Activated CD4-positive, alpha-beta memory T cell treated with anti-CD3 and anti-CD28 coated beads, Interleukin-2, amount 10 ng/mL, durations not matched to agents 7 days and 5 days (primary cell): ENCODE measurements around the gene CYP4V2. TPM values are rescaled to one million over a fixed set of nuclear protein-coding genes. Genes with fewer than 3 reads are reported as not detected.
"Not testable (repeated sequence)": the region's sequence is repeated elsewhere in the genome, so short reads cannot be mapped to it uniquely, and the experiment has no call there.

Experiments
- CTCF ChIA-PET: fragments of 350-600 bp; sonication (Branson Sonifier 250); formaldehyde crosslinking; loops from one replicate; lab custom pipeline; 2021; ENCODE audit warnings: antibody characterized with exemption, inconsistent platforms; lab: Charles Lee
- POLR2A ChIA-PET: fragments of 350-600 bp; sonication (Branson Sonifier 250); formaldehyde crosslinking; loops from one replicate; lab custom pipeline; 2021; ENCODE audit warnings: antibody characterized with exemption; lab: Charles Lee
- DNase-seq: peaks from one replicate; pipeline ENCODE4 v3.0.0-alpha.2; 2020
- H3K27ac Mint-ChIP-seq: one replicate; pipeline ENCODE4 v1.8.0; 2021; ENCODE audit warnings: mild to moderate bottlenecking, mixed read lengths
- H3K27me3 Mint-ChIP-seq: one replicate; pipeline ENCODE4 v1.8.0; 2021; ENCODE audit warnings: mixed read lengths
- H3K36me3 Mint-ChIP-seq: one replicate; pipeline ENCODE4 v1.8.0; 2021; ENCODE audit warnings: low read depth, mixed read lengths
- H3K4me1 Mint-ChIP-seq: one replicate; pipeline ENCODE4 v1.8.0; 2021; ENCODE audit warnings: mixed read lengths
- H3K4me3 Mint-ChIP-seq: one replicate; pipeline ENCODE4 v1.8.0; 2021; ENCODE audit warnings: mild to moderate bottlenecking, mixed read lengths
- H3K9me3 Mint-ChIP-seq: one replicate; pipeline ENCODE4 v1.8.0; 2021; ENCODE audit warnings: mixed read lengths
- total RNA-seq, 2 experiments: library from RNA; stranded (reverse); gene quantifications; one replicate each; pipeline ENCODE4 v1.2.3, GENCODE V29; 2021

The CYP4V2 gene
- total RNA-seq, 2 experiments from 2014 or later: 10.0 to 10.9 TPM

- H3K4me1 Mint-ChIP-seq: no peaks in the 10 kb centered on the region
- H3K27ac Mint-ChIP-seq: no peak overlapping the region
- H3K9me3 Mint-ChIP-seq: no peaks in the 10 kb centered on the region
- POLR2A ChIA-PET: no interaction called here
- CTCF ChIA-PET: no interaction called here
- no peaks in the 10 kb centered on the region for H3K36me3 Mint-ChIP-seq
- H3K4me3 Mint-ChIP-seq: no peak overlapping the region
- no peaks in the 10 kb centered on the region for H3K27me3 Mint-ChIP-seq
- no peak for DNase-seq
These were observed 53.5 kb downstream of the CYP4V2 start for GRCh38 chr4:186244835-186245234.

- H3K27ac Mint-ChIP-seq, H3K36me3 Mint-ChIP-seq, H3K4me1 Mint-ChIP-seq, H3K27me3 Mint-ChIP-seq, H3K9me3 Mint-ChIP-seq, CTCF ChIA-PET, POLR2A ChIA-PET, H3K4me3 Mint-ChIP-seq, DNase-seq: not testable (repeated sequence)
These were observed 55.8 kb downstream of the CYP4V2 start for GRCh38 chr4:186247062-186247752.

DNA sequence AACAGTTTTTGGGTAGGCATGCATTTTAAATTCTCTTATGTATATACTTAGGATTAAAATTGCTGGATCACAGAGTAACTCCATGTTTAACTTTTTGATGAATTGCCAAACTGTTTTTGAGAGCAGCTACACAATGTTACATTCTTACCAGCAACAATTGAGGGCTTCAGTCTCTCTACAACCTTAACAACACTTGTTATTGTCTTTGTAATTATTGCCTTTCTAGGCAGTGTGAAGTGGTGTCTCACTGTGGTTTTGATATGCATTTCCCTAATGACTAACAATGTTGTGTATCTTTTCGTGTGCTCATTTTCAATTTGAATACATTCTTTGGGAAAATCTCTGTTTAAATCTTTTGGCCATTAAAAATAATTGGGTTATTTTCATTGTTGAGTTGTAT lies 57.3 kb downstream of the CYP4V2 start:
- no peak overlapping the region for H3K27ac Mint-ChIP-seq
- H3K4me3 Mint-ChIP-seq: no peak overlapping the region
- no peaks in the 10 kb centered on the region for H3K9me3 Mint-ChIP-seq
- no peaks in the 10 kb centered on the region for H3K27me3 Mint-ChIP-seq
- H3K36me3 Mint-ChIP-seq: no peaks in the 10 kb centered on the region
- POLR2A ChIA-PET: no interaction called here
- H3K4me1 Mint-ChIP-seq: no peaks in the 10 kb centered on the region
- CTCF ChIA-PET: no interaction called here
- DNase-seq: no peak

DNA sequence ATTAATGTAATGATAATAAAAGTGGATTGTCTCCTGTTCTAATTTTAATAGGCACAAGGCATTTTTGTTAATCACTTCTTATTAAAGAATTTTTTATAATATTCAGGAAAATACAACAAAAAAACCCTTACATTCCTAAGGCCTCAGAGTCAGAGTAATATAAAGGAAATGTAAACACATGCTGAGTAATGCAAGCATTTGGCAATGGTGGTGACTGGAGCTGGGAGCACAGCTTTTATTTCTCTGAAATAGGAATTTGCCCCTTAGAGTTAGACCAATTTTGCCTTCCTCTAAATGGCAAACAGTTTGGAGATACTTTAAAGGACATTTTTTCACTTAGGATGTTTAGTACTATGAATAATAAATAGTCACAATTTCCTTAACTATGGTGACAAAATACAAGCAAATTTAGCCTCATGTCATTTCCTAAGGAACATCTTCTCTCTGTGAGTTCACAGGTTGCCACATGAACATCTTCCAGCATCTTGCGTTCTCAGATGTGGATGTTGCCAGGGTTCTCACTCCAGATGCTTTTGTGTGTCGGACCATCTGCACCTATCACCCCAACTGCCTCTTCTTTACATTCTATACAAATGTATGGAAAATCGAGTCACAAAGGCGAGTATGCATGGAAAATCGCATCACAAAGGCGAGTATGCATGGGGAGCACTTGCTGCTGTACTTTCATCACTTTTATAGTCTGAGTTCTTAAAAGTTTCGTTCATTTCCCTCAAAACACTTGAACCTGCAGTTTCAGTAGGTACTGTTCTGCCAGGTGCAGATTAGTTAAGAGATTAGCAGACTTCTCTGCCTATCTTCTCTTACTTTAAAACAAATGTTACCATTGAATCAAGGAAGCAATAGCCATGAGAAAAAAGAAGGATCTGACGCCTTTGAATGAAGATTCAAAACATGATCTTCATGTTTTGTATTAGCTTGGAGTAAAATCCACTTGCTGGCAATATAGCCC lies 58.7 kb downstream of the CYP4V2 start:
- Mint-ChIP-seq H3K4me1 (no peaks in the 10 kb centered on the region), H3K27ac (no peak overlapping the region), H3K36me3 (no peaks in the 10 kb centered on the region), H3K4me3 (no peak overlapping the region), H3K27me3 (no peaks in the 10 kb centered on the region), H3K9me3 (no peaks in the 10 kb centered on the region)
- ChIA-PET CTCF (no interaction called here), POLR2A (no interaction called here)
- no peak for DNase-seq

- Mint-ChIP-seq H3K27ac (no peak overlapping the region), H3K36me3 (no peaks in the 10 kb centered on the region), H3K9me3 (no peaks in the 10 kb centered on the region), H3K27me3 (no peaks in the 10 kb centered on the region), H3K4me1 (no peaks in the 10 kb centered on the region), H3K4me3 (no peak overlapping the region)
- no peak for DNase-seq
- ChIA-PET CTCF (no interaction called here), POLR2A (no interaction called here)
These were observed 59.4 kb downstream of the CYP4V2 start for GRCh38 chr4:186250760-186251159.

DNA sequence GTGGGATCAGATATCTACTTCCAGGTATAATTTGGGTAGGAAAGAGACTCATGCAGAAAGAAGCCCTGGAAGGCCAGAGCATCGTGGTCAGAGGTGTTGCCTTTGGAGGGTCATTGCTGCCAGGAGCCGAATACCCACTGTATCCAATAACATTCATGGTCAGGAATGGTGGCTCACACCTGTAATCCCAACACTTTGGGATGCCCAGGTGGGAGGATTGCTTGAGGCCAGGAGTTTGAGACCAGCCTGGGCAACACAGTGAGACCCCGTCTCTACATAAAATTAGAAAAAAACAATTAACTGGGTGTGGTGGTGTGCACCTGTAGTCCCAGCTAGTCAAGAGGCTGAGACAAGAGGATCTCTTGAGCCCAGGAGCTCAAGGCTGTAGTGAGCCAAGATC lies 63.8 kb downstream of the CYP4V2 start:
- no peak for DNase-seq
- no peaks in the 10 kb centered on the region for H3K27me3 Mint-ChIP-seq
- ChIA-PET POLR2A (no interaction called here), CTCF (no interaction called here)
- no peaks in the 10 kb centered on the region for H3K9me3 Mint-ChIP-seq
- H3K27ac Mint-ChIP-seq: no peak overlapping the region
- H3K36me3 Mint-ChIP-seq: no peaks in the 10 kb centered on the region
- H3K4me1 Mint-ChIP-seq: no peaks in the 10 kb centered on the region
- H3K4me3 Mint-ChIP-seq: no peak overlapping the region

GRCh38 chr4:186258216-186258811 lies 66.9 kb downstream of the CYP4V2 start:
- H3K27me3 Mint-ChIP-seq: no peaks in the 10 kb centered on the region
- ChIA-PET CTCF (no interaction called here), POLR2A (no interaction called here)
- H3K27ac Mint-ChIP-seq: no peak overlapping the region
- no peaks in the 10 kb centered on the region for H3K4me1 Mint-ChIP-seq
- no peak overlapping the region for H3K4me3 Mint-ChIP-seq
- H3K9me3 Mint-ChIP-seq: no peaks in the 10 kb centered on the region
- no peaks in the 10 kb centered on the region for H3K36me3 Mint-ChIP-seq
- DNase-seq: no peak

GRCh38 chr4:186260117-186260503 lies 68.7 kb downstream of the CYP4V2 start:
- Mint-ChIP-seq H3K27me3 (no peaks in the 10 kb centered on the region), H3K4me3 (no peak overlapping the region), H3K36me3 (no peaks in the 10 kb centered on the region), H3K27ac (no peak overlapping the region), H3K4me1 (no peaks in the 10 kb centered on the region), H3K9me3 (no peaks in the 10 kb centered on the region)
- CTCF ChIA-PET: no interaction called here
- POLR2A ChIA-PET: no interaction called here
- DNase-seq: no peak

Other genes with a start within 250 kb of the CYP4V2 start
- gene TLR3, start 122.4 kb upstream of the CYP4V2 start, total RNA-seq: 1 to 10 TPM; 2.2 to 3.3 TPM
- under 1 TPM in 1 of 2 experiments, not detected in 1; 0.38 TPM for gene FAM149A, start 86.9 kb upstream of the CYP4V2 start, total RNA-seq
- gene KLKB1, start 35.9 kb downstream of the CYP4V2 start, total RNA-seq: not detected
- not detected for gene F11, start 74.6 kb downstream of the CYP4V2 start, total RNA-seq